BJ (cell line): ENCODE measurements around the gene BOD1L2. TPM values are rescaled to one million over a fixed set of nuclear protein-coding genes. Genes with fewer than 3 reads are reported as not detected.

Source experiments
- CTCF ChIA-PET: fragments of 350-600 bp; formaldehyde crosslinking; extraction: SDS; loops from one replicate; lab custom pipeline; 2021; ENCODE audit warnings: antibody characterized with exemption, inconsistent platforms; lab: Yijun Ruan, JAX
- POLR2A ChIA-PET: fragments of 300-600 bp; sonication (Branson Sonifier 250); formaldehyde crosslinking; extraction: SDS; loops from one replicate; lab custom pipeline; 2021; ENCODE audit warnings: antibody characterized with exemption; lab: Charles Lee
- DNase-seq: peaks from one replicate; pipeline ENCODE4 v3.0.0-alpha.2; 2011; ENCODE audit warnings: low read depth
- H3K27me3 ChIP-seq: 2 replicates; pipeline ENCODE4 v1.6.0; 2011; ENCODE audit warnings: low read length; ENCODE audit not compliant: control insufficient read depth, insufficient read depth
- H3K36me3 ChIP-seq: 2 replicates; pipeline ENCODE4 v1.5.1; 2011; ENCODE audit warnings: low read length; ENCODE audit not compliant: control insufficient read depth, insufficient read depth
- H3K4me3 ChIP-seq: 2 replicates; pipeline ENCODE4 v1.5.1; 2011; ENCODE audit warnings: low read depth, mild to moderate bottlenecking, control low read depth, low read length
- CTCF ChIP-seq: IDR thresholded peaks from 2 replicates; pipeline ENCODE4 v1.5.1; 2011; ENCODE audit warnings: low read depth, mild to moderate bottlenecking, control low read depth, inconsistent platforms, low read length, moderate library complexity; ENCODE audit not compliant: insufficient read depth
- polyA plus RNA-seq: library from polyadenylated mRNA; depleted of rRNA; stranded (reverse); fragments of >200 nt; gene quantifications from 2 replicates; pipeline ENCODE4 v1.2.3, GENCODE V29; 2011

The BOD1L2 gene
- polyA plus RNA-seq, 1 experiment = not detected

GRCh38 chr18:57131782-57132181 is 15.1 kb upstream of the BOD1L2 start:
- Histone ChIP-seq H3K27me3 (no peaks in the 10 kb centered on the region), H3K36me3 (no peaks in the 10 kb centered on the region), H3K4me3 (no peak overlapping the region)
- DNase-seq = no peak
- CTCF ChIA-PET = no interaction called here
- TF ChIP-seq CTCF = no peak
- POLR2A ChIA-PET = no interaction called here

GRCh38 chr18:57134618-57135135 is 12.2 kb upstream of the BOD1L2 start:
- CTCF ChIA-PET = interaction anchor here (1.2 kb wide), 1 partner anchor 9 kb away, joined by 3 read pairs; no protein-coding TSS in a partner anchor
- Histone ChIP-seq H3K4me3 (no peak overlapping the region), H3K27me3 (no peaks in the 10 kb centered on the region), H3K36me3 (no peaks in the 10 kb centered on the region)
- no peak for DNase-seq
- TF ChIP-seq CTCF = no peak
- POLR2A ChIA-PET = no interaction called here

GRCh38 chr18:57135699-57136098 is 11.2 kb upstream of the BOD1L2 start:
- CTCF ChIA-PET = interaction anchor here (1.2 kb wide), 1 partner anchor 10 kb away, joined by 3 read pairs; no protein-coding TSS in a partner anchor
- no peak for DNase-seq
- POLR2A ChIA-PET = no interaction called here

GRCh38 chr18:57137847-57138246 is 9.0 kb upstream of the BOD1L2 start:
- ChIA-PET CTCF (no interaction called here), POLR2A (no interaction called here)
- no peak for DNase-seq
- Histone ChIP-seq H3K36me3 (no peaks in the 10 kb centered on the region), H3K27me3 (no peaks in the 10 kb centered on the region), H3K4me3 (no peak overlapping the region)
- TF ChIP-seq CTCF = no peak

More at GRCh38 chr18:57135699-57136098, 11.2 kb upstream of the BOD1L2 start:
- H3K36me3 ChIP-seq = no peaks in the 10 kb centered on the region
- H3K27me3 ChIP-seq = no peaks in the 10 kb centered on the region
- 0 out of 2 replicates have a peak, but pooled peaks have one; percentile 9 for TF ChIP-seq CTCF
- H3K4me3 ChIP-seq = no peak overlapping the region

GRCh38 chr18:57141208-57142129 is 5.4 kb upstream of the BOD1L2 start:
- POLR2A ChIA-PET = no interaction called here
- DNase-seq = no peak
- H3K4me3 ChIP-seq = no peak overlapping the region
- H3K27me3 ChIP-seq = no peaks in the 10 kb centered on the region
- no peak for TF ChIP-seq CTCF
- no peaks in the 10 kb centered on the region for H3K36me3 ChIP-seq
- CTCF ChIA-PET = no interaction called here
